ENCODE measurements around the gene DZIP1.
"Not testable (repeated sequence)": the region's sequence is repeated elsewhere in the genome, so short reads cannot be mapped to it uniquely, and the experiment has no call there.

Gene DZIP1

GRCh38 chr13:95603887-95604555 lies 40.5 kb downstream of the DZIP1 start:
- no peak for DNase-seq (ENCODE audit: low read depth in 2 of 2)

GRCh38 chr13:95601906-95602305 lies 42.6 kb downstream of the DZIP1 start:
- no peak for DNase-seq (ENCODE audit: low read depth in 2 of 2)

- no peak for DNase-seq (ENCODE audit: low read depth in 2 of 2)
Observed at GRCh38 chr13:95601216-95601615, 43.3 kb downstream of the DZIP1 start.

- DNase-seq (ENCODE audit: low read depth in 2 of 2): no peak
Observed at GRCh38 chr13:95596701-95597100, 47.8 kb downstream of the DZIP1 start.

GRCh38 chr13:95593462-95593861 lies 51.0 kb downstream of the DZIP1 start:
- no peak for DNase-seq (ENCODE audit: low read depth in 2 of 2)

GRCh38 chr13:95588721-95589120 lies 55.8 kb downstream of the DZIP1 start:
- DNase-seq (ENCODE audit: low read depth in 2 of 2): peak in 1 of 2 experiments; percentile 18

GRCh38 chr13:95588134-95588533 lies 56.4 kb downstream of the DZIP1 start:
- DNase-seq (ENCODE audit: low read depth in 2 of 2): no peak

- DNase-seq (ENCODE audit: low read depth in 2 of 2): no peak
Observed at GRCh38 chr13:95585867-95586266, 58.6 kb downstream of the DZIP1 start.

- no peak for DNase-seq (ENCODE audit: low read depth in 2 of 2)
Observed at GRCh38 chr13:95579303-95579702, 65.2 kb downstream of the DZIP1 start.

- DNase-seq (ENCODE audit: low read depth in 2 of 2): no peak
Observed at GRCh38 chr13:95573221-95573620, 71.3 kb downstream of the DZIP1 start.

GRCh38 chr13:95571941-95572340 lies 72.6 kb downstream of the DZIP1 start:
- DNase-seq (ENCODE audit: low read depth in 2 of 2): no peak

- no peak for DNase-seq (ENCODE audit: low read depth in 2 of 2)
Observed at GRCh38 chr13:95570016-95570415, 74.5 kb downstream of the DZIP1 start.

- DNase-seq (ENCODE audit: low read depth in 2 of 2): no peak
Observed at GRCh38 chr13:95568131-95568530, 76.4 kb downstream of the DZIP1 start.

- not testable (repeated sequence) for DNase-seq (ENCODE audit: low read depth in 2 of 2)
Observed at GRCh38 chr13:95565758-95566157, 78.7 kb downstream of the DZIP1 start.

GRCh38 chr13:95564733-95565291 lies 79.7 kb downstream of the DZIP1 start:
- DNase-seq (ENCODE audit: low read depth in 2 of 2): no peak

GRCh38 chr13:95564091-95564490 lies 80.4 kb downstream of the DZIP1 start:
- DNase-seq (ENCODE audit: low read depth in 2 of 2): no peak

GRCh38 chr13:95560387-95560786 lies 84.1 kb downstream of the DZIP1 start:
- DNase-seq (ENCODE audit: low read depth in 2 of 2): no peak

GRCh38 chr13:95559100-95559499 lies 85.4 kb downstream of the DZIP1 start:
- no peak for DNase-seq (ENCODE audit: low read depth in 2 of 2)

GRCh38 chr13:95557013-95557412 lies 87.5 kb downstream of the DZIP1 start:
- no peak for DNase-seq (ENCODE audit: low read depth in 2 of 2)

- DNase-seq (ENCODE audit: low read depth in 2 of 2): no peak
Observed at GRCh38 chr13:95553581-95554385, 90.7 kb downstream of the DZIP1 start.

GRCh38 chr13:95552539-95553441 lies 91.7 kb downstream of the DZIP1 start, which contains the start of gene CLDN10:
Gene CLDN10, plus strand, starts transcription at chr13:95552720. Its CDS starts 34 bp downstream, at chr13:95552754.
- no peak for DNase-seq (ENCODE audit: low read depth in 2 of 2)

GRCh38 chr13:95552208-95552538 lies 92.3 kb downstream of the DZIP1 start:
- DNase-seq (ENCODE audit: low read depth in 2 of 2): no peak
